ENCODE results near the gene ZBED6. TPM values are rescaled to one million over a fixed set of nuclear protein-coding genes. Genes with fewer than 3 reads are reported as not detected.

Gene ZBED6
- total and polyA plus RNA-seq, 9 of the 15 experiments (the other 6 are each of a cell fraction or from before 2014, with no cell fraction given) = 0.21 to 16.6 (median 5.0) TPM

DNA sequence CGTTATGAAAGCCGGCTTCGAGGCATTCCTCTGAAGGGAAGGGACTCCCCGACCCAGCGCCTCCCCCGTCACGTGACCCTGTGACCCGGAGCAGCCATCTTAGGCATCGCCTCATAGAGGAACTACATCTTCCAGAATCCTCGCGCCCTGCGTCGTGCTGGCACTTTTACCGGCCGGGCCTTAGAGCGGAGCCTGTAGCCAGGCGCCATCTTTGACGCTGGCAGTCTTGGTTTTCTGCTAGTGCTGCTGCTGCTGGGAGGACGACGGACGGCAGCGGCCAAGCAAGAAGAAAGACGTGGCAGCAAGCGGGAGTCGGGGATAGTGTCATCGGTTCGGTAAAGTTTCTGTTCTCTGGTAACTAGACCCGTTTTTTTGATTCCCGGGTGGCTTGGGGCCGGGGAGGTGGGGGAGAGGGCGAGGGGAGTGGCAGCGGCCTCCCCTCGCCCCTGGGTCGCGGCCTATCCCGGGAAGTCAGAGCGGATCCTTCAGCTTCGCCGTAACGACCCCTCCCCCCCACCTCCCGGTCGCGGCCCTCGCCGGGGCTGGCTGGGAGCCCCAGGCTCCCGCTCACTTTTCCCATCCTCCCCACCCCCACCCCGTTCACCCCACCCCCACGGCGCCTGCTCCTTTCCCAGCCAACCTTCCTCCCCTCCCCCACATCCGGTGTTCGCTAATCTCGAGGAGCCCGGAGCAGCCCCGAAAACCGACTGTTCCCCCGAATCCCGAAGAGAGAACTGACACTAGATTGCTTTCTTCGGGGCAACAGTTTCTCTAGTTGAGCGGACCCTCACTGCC, at the start of gene ZBED6, which contains the start of gene ZC3H11A (continued):
- TF ChIP-seq CXXC5 (CRISPR knock-in tag; IDR thresholded peaks at IDR 0.05) (peak; percentile 98), KDM2B (CRISPR knock-in tag; IDR thresholded peaks at IDR 0.05) (0 out of 2 replicates have a peak, but pooled peaks have one; percentile 41), OTX1 (CRISPR knock-in tag; IDR thresholded peaks at IDR 0.05) (0 out of 2 replicates have a peak, but pooled peaks have one; percentile 37), ZNF347 (CRISPR knock-in tag; IDR thresholded peaks at IDR 0.05; ENCODE audit: low read depth) (no peak), FOXP1 (CRISPR knock-in tag; IDR thresholded peaks at IDR 0.05) (no peak), RFX7 (CRISPR knock-in tag; IDR thresholded peaks at IDR 0.05) (no peak), BRCA1 (IDR thresholded peaks at IDR 0.05) (no peak), BRCA1 (CRISPR knock-in tag; IDR thresholded peaks at IDR 0.05) (no peak), POLR3G (IDR thresholded peaks at IDR 0.05; ENCODE audit: extremely low read depth, insufficient read length, insufficient replicate concordance) (no peak), NFIC (IDR thresholded peaks at IDR 0.05) (peak; percentile 48), TAF15 (IDR thresholded peaks at IDR 0.05; ENCODE audit: low read depth, low read length) (no peak), ESRRA (IDR thresholded peaks at IDR 0.05; ENCODE audit: borderline replicate concordance, low read depth) (peak; percentile 40; the same call in 1 of the 2 replicates), BDP1 (IDR thresholded peaks at IDR 0.05; ENCODE audit: insufficient read depth, insufficient read length) (no peak), KAT8 (IDR thresholded peaks at IDR 0.05; ENCODE audit: low read depth) (no peak), ZC3H11A (IDR thresholded peaks at IDR 0.05; ENCODE audit: low read depth, low read length) (0 out of 2 replicates have a peak, but pooled peaks have one; percentile 30), FOXJ3 (CRISPR knock-in tag; IDR thresholded peaks at IDR 0.05) (no peak)
- TF ChIP-seq, protein P1, sequence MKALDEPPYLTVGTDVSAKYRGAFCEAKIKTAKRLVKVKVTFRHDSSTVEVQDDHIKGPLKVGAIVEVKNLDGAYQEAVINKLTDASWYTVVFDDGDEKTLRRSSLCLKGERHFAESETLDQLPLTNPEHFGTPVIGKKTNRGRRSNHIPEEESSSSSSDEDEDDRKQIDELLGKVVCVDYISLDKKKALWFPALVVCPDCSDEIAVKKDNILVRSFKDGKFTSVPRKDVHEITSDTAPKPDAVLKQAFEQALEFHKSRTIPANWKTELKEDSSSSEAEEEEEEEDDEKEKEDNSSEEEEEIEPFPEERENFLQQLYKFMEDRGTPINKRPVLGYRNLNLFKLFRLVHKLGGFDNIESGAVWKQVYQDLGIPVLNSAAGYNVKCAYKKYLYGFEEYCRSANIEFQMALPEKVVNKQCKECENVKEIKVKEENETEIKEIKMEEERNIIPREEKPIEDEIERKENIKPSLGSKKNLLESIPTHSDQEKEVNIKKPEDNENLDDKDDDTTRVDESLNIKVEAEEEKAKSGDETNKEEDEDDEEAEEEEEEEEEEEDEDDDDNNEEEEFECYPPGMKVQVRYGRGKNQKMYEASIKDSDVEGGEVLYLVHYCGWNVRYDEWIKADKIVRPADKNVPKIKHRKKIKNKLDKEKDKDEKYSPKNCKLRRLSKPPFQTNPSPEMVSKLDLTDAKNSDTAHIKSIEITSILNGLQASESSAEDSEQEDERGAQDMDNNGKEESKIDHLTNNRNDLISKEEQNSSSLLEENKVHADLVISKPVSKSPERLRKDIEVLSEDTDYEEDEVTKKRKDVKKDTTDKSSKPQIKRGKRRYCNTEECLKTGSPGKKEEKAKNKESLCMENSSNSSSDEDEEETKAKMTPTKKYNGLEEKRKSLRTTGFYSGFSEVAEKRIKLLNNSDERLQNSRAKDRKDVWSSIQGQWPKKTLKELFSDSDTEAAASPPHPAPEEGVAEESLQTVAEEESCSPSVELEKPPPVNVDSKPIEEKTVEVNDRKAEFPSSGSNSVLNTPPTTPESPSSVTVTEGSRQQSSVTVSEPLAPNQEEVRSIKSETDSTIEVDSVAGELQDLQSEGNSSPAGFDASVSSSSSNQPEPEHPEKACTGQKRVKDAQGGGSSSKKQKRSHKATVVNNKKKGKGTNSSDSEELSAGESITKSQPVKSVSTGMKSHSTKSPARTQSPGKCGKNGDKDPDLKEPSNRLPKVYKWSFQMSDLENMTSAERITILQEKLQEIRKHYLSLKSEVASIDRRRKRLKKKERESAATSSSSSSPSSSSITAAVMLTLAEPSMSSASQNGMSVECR (CRISPR knock-in tag; IDR thresholded peaks at IDR 0.05) = no peak
- TF ChIP-seq, protein P2, sequence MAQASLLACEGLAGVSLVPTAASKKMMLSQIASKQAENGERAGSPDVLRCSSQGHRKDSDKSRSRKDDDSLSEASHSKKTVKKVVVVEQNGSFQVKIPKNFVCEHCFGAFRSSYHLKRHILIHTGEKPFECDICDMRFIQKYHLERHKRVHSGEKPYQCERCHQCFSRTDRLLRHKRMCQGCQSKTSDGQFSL (CRISPR knock-in tag; IDR thresholded peaks at IDR 0.05) = 0 out of 2 replicates have a peak, but pooled peaks have one; percentile 16
- TF ChIP-seq, protein P2 (tag; IDR thresholded peaks at IDR 0.05) = peak in 1 of 2 experiments; percentile 80; a peak in 2 of 4 replicates
- TF ChIP-seq, protein P3, sequence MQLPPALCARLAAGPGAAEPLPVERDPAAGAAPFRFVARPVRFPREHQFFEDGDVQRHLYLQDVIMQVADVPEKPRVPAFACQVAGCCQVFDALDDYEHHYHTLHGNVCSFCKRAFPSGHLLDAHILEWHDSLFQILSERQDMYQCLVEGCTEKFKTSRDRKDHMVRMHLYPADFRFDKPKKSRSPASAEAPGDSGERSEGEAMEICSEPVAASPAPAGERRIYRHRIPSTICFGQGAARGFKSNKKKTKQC (CRISPR knock-in tag; IDR thresholded peaks at IDR 0.05) = peak; percentile 76; the same call in 1 of the 2 replicates
- TF ChIP-seq, protein P4, sequence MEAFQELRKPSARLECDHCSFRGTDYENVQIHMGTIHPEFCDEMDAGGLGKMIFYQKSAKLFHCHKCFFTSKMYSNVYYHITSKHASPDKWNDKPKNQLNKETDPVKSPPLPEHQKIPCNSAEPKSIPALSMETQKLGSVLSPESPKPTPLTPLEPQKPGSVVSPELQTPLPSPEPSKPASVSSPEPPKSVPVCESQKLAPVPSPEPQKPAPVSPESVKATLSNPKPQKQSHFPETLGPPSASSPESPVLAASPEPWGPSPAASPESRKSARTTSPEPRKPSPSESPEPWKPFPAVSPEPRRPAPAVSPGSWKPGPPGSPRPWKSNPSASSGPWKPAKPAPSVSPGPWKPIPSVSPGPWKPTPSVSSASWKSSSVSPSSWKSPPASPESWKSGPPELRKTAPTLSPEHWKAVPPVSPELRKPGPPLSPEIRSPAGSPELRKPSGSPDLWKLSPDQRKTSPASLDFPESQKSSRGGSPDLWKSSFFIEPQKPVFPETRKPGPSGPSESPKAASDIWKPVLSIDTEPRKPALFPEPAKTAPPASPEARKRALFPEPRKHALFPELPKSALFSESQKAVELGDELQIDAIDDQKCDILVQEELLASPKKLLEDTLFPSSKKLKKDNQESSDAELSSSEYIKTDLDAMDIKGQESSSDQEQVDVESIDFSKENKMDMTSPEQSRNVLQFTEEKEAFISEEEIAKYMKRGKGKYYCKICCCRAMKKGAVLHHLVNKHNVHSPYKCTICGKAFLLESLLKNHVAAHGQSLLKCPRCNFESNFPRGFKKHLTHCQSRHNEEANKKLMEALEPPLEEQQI (IDR thresholded peaks at IDR 0.05) = no peak

Measured in K562 (cell line).